Small intestine (tissue), 7 donors: ENCODE results near the gene THSD7A. TPM values are rescaled to one million over a fixed set of nuclear protein-coding genes. Genes with fewer than 3 reads are reported as not detected.

Experiments
- DNase-seq, 2 donors: peaks; one replicate each; pipeline versions ENCODE4 v3.0.0 to v3.0.0-alpha.2; 2013
- FAIRE-seq: peaks from 2 replicates; lab custom pipeline; 2012; peaks lifted over from hg19 to GRCh38; lab: Jason Lieb, UNC
- H3K27ac ChIP-seq, 3 donors: one replicate each; pipeline ENCODE4 v1.5.1; 2013; ENCODE audit warnings: low read length in 2 of 3, mild to moderate bottlenecking in 2 of 3, control low read depth in 1 of 3, inconsistent platforms in 1 of 3, low read depth in 1 of 3, moderate library complexity in 1 of 3
- H3K27me3 ChIP-seq, 3 donors: one replicate each; pipeline ENCODE4 v1.6.1; 2013; ENCODE audit warnings: low read length in 3 of 3, inconsistent platforms in 1 of 3; ENCODE audit not compliant: control insufficient read depth in 3 of 3, insufficient read depth in 3 of 3
- H3K36me3 ChIP-seq, 3 donors: one replicate each; pipeline ENCODE4 v1.6.1; 2013; ENCODE audit warnings: low read length in 3 of 3, inconsistent platforms in 1 of 3, low read depth in 1 of 3, mild to moderate bottlenecking in 1 of 3, moderate library complexity in 1 of 3; ENCODE audit not compliant: control insufficient read depth in 3 of 3, insufficient read depth in 2 of 3
- H3K4me1 ChIP-seq, 3 donors: one replicate each; pipeline ENCODE4 v1.6.1; 2013; ENCODE audit warnings: low read length in 2 of 3, inconsistent platforms in 1 of 3, low read depth in 1 of 3, mild to moderate bottlenecking in 1 of 3, moderate library complexity in 1 of 3; ENCODE audit not compliant: control insufficient read depth in 3 of 3, insufficient read depth in 2 of 3
- H3K4me3 ChIP-seq, 3 donors: one replicate each; pipeline ENCODE4 v1.5.1; 2013; ENCODE audit warnings: low read length in 3 of 3, control low read depth in 1 of 3, inconsistent platforms in 1 of 3, low read depth in 1 of 3, mild to moderate bottlenecking in 1 of 3, moderate library complexity in 1 of 3
- H3K9me3 ChIP-seq, 2 donors: one replicate each; pipeline ENCODE4 v1.6.1; 2013; ENCODE audit warnings: low read depth in 1 of 2, low read length in 1 of 2; ENCODE audit not compliant: control insufficient read depth in 2 of 2, insufficient read depth in 1 of 2
- WGBS, 3 donors: extraction: QIAGEN DNeasy Blood & Tissue Kit; methylation state at CpG; one replicate each; pipeline ENCODE4 v1.1.7; 2013; 5-methylcytosine and 5-hydroxymethylcytosine counted together
- polyA plus RNA-seq, 4 donors: library from polyadenylated mRNA; stranded (reverse) in 3 of 4; unstranded in 1 of 4; fragments of 200-250 nt in 3 of 4; fragments of 120-200 nt in 1 of 4; gene quantifications; one replicate each; pipeline versions ENCODE4 v1.2.1 to v1.2.3, GENCODE V29; 2013
- donor health status: healthy with polysubstance abuse.
- donor health status: control.
- donor health status: control.
- donor health status: Bipolar disorder and iron deficiency.
- donor health status: healthy.

THSD7A gene
- polyA plus RNA-seq, 4 donors: 1.1 to 3.5 TPM; not detected in 2

GRCh38 chr7:11507929-11508328 is 324.1 kb downstream of the THSD7A start:
- H3K4me3 ChIP-seq: no peak overlapping the region
- no peaks in the 10 kb centered on the region for H3K36me3 ChIP-seq
- H3K9me3 ChIP-seq: no peaks in the 10 kb centered on the region
- no peak for FAIRE-seq
- no peak for DNase-seq
- WGBS, 3 donors: 85 to 92% (median 89%) methylated on average over 1 of the region's 1 CpG
- no peaks in the 10 kb centered on the region for H3K27me3 ChIP-seq
- H3K4me1 ChIP-seq: no peaks in the 10 kb centered on the region
- no peak overlapping the region for H3K27ac ChIP-seq

- Histone ChIP-seq H3K27me3 (no peaks in the 10 kb centered on the region), H3K36me3 (no peaks in the 10 kb centered on the region), H3K27ac (no peak overlapping the region), H3K4me3 (no peak overlapping the region), H3K4me1 (no peaks in the 10 kb centered on the region), H3K9me3 (no peaks in the 10 kb centered on the region)
- DNase-seq (no peak), FAIRE-seq (no peak)
These were observed 325.6 kb downstream of the THSD7A start for GRCh38 chr7:11506417-11506816.

GRCh38 chr7:11505471-11505985 is 326.5 kb downstream of the THSD7A start:
- 72 to 80% (median 78%) methylated on average over 3 of the region's 3 CpGs for WGBS, 3 donors
- DNase-seq: no peak
- FAIRE-seq: no peak
- Histone ChIP-seq H3K4me1 (no peaks in the 10 kb centered on the region), H3K27ac (no peak overlapping the region), H3K36me3 (no peaks in the 10 kb centered on the region), H3K4me3 (no peak overlapping the region), H3K9me3 (peaks cover 0 to 2% of the 10 kb centered on the region in 2 donors), H3K27me3 (no peaks in the 10 kb centered on the region)

- no peak for FAIRE-seq
These were observed 339.7 kb downstream of the THSD7A start for GRCh38 chr7:11492307-11492706.

GRCh38 chr7:11491811-11492210 is 340.2 kb downstream of the THSD7A start:
- H3K4me1 ChIP-seq: no peaks in the 10 kb centered on the region
- H3K27me3 ChIP-seq: no peaks in the 10 kb centered on the region
- no peak overlapping the region for H3K4me3 ChIP-seq
- DNase-seq (no peak), FAIRE-seq (no peak)
- no peaks in the 10 kb centered on the region for H3K36me3 ChIP-seq
- H3K9me3 ChIP-seq: no peaks in the 10 kb centered on the region
- 74 to 85% (median 78%) methylated on average over 4 of the region's 4 CpGs for WGBS, 3 donors
- no peak overlapping the region for H3K27ac ChIP-seq

More at GRCh38 chr7:11492307-11492706, 339.7 kb downstream of the THSD7A start:
- WGBS, 3 donors: 18 to 47% (median 45%) methylated on average over 1 of the region's 1 CpG
- Histone ChIP-seq H3K27me3 (no peaks in the 10 kb centered on the region), H3K36me3 (no peaks in the 10 kb centered on the region), H3K27ac (no peak overlapping the region), H3K4me1 (no peaks in the 10 kb centered on the region), H3K4me3 (no peak overlapping the region), H3K9me3 (no peaks in the 10 kb centered on the region)
- DNase-seq: no peak

- Histone ChIP-seq H3K4me1 (no peaks in the 10 kb centered on the region), H3K27me3 (no peaks in the 10 kb centered on the region), H3K27ac (no peak overlapping the region), H3K9me3 (no peaks in the 10 kb centered on the region), H3K36me3 (no peaks in the 10 kb centered on the region), H3K4me3 (no peak overlapping the region)
- no peak for DNase-seq
- no peak for FAIRE-seq
These were observed 342.7 kb downstream of the THSD7A start for GRCh38 chr7:11489280-11489679.

GRCh38 chr7:11486271-11486670 is 345.7 kb downstream of the THSD7A start:
- no peaks in the 10 kb centered on the region for H3K9me3 ChIP-seq
- no peaks in the 10 kb centered on the region for H3K27me3 ChIP-seq
- WGBS, 3 donors: 63 to 81% (median 71%) methylated on average over 2 of the region's 2 CpGs
- no peaks in the 10 kb centered on the region for H3K4me1 ChIP-seq
- no peak overlapping the region for H3K4me3 ChIP-seq
- H3K36me3 ChIP-seq: no peaks in the 10 kb centered on the region
- no peak for FAIRE-seq
- no peak for DNase-seq
- no peak overlapping the region for H3K27ac ChIP-seq

GRCh38 chr7:11485636-11486035 is 346.4 kb downstream of the THSD7A start:
- no peak overlapping the region for H3K27ac ChIP-seq
- no peaks in the 10 kb centered on the region for H3K36me3 ChIP-seq
- no peak overlapping the region for H3K4me3 ChIP-seq
- DNase-seq: no peak
- H3K27me3 ChIP-seq: no peaks in the 10 kb centered on the region
- H3K9me3 ChIP-seq: no peaks in the 10 kb centered on the region
- H3K4me1 ChIP-seq: no peaks in the 10 kb centered on the region
- FAIRE-seq: no peak

- DNase-seq (no peak), FAIRE-seq (no peak)
- Histone ChIP-seq H3K4me1 (no peaks in the 10 kb centered on the region), H3K27me3 (no peaks in the 10 kb centered on the region), H3K27ac (no peak overlapping the region), H3K9me3 (no peaks in the 10 kb centered on the region), H3K4me3 (no peak overlapping the region), H3K36me3 (no peaks in the 10 kb centered on the region)
- 66 to 80% (median 72%) methylated on average over 3 of the region's 3 CpGs for WGBS, 3 donors
These were observed 351.9 kb downstream of the THSD7A start for GRCh38 chr7:11480143-11480542.
